Mesenchymal stem cell (in vitro differentiated cells and primary cell): ENCODE measurements around the gene CDKN1A.

Experiments
- DNase-seq: peaks from one replicate; pipeline ENCODE4 v3.0.0-alpha.2; 2013
- H2AFZ ChIP-seq: one replicate; pipeline ENCODE4 v1.6.1; 2013; ENCODE audit warnings: low read depth, mild to moderate bottlenecking, control low read depth, inconsistent platforms, low read length, moderate library complexity
- H2AK5ac ChIP-seq: 2 replicates; pipeline ENCODE4 v1.6.1; 2013; ENCODE audit warnings: low read length, moderate library complexity, mild to moderate bottlenecking, inconsistent platforms; ENCODE audit not compliant: severe bottlenecking
- H2BK120ac ChIP-seq: one replicate; pipeline ENCODE4 v1.6.1; 2013; ENCODE audit warnings: low read depth, mild to moderate bottlenecking, inconsistent platforms, low read length, moderate library complexity
- H2BK12ac ChIP-seq, 2 experiments: one replicate each; pipeline ENCODE4 v1.6.1; 2013; ENCODE audit warnings: inconsistent platforms in 2 of 2, low read length in 2 of 2, mild to moderate bottlenecking in 2 of 2, moderate library complexity in 2 of 2, control low read depth in 1 of 2
- H2BK15ac ChIP-seq: one replicate; pipeline ENCODE4 v1.6.1; 2013; ENCODE audit warnings: mild to moderate bottlenecking, low read depth, inconsistent platforms; ENCODE audit not compliant: poor library complexity, severe bottlenecking
- H2BK5ac ChIP-seq: 2 replicates; pipeline ENCODE4 v1.6.1; 2013; ENCODE audit warnings: low read depth, mild to moderate bottlenecking, low read length, control low read depth, inconsistent platforms; ENCODE audit not compliant: poor library complexity, severe bottlenecking
- H3K14ac ChIP-seq, 2 experiments: one replicate each; pipeline ENCODE4 v1.6.1; 2013; ENCODE audit warnings: inconsistent platforms in 2 of 2, low read length in 2 of 2, control low read depth in 1 of 2, mild to moderate bottlenecking in 1 of 2, moderate library complexity in 1 of 2
- H3K18ac ChIP-seq, 2 experiments: one replicate each; pipeline ENCODE4 v1.6.1; 2013; ENCODE audit warnings: inconsistent platforms in 2 of 2, low read length in 2 of 2, control low read depth in 1 of 2, low read depth in 1 of 2, mild to moderate bottlenecking in 1 of 2
- H3K23ac ChIP-seq, 2 experiments: one replicate each; pipeline ENCODE4 v1.6.1; 2013; ENCODE audit warnings: inconsistent platforms in 2 of 2, low read length in 2 of 2, mild to moderate bottlenecking in 2 of 2, moderate library complexity in 2 of 2, control low read depth in 1 of 2
- H3K27ac ChIP-seq: 2 replicates; pipeline ENCODE4 v1.5.1; 2013; ENCODE audit warnings: mild to moderate bottlenecking, moderate library complexity, low read length, control low read depth, inconsistent platforms; ENCODE audit not compliant: poor library complexity, severe bottlenecking
- H3K27me3 ChIP-seq, 2 experiments: 2 replicates each; pipeline versions ENCODE4 v1.6.1 to v1.7.0; 2013; ENCODE audit warnings: low read length in 2 of 2, mild to moderate bottlenecking in 2 of 2, moderate library complexity in 2 of 2, control low read depth in 1 of 2, inconsistent platforms in 1 of 2; ENCODE audit not compliant: control insufficient read depth in 1 of 2, insufficient read depth in 1 of 2
- H3K36me3 ChIP-seq, 2 experiments: 2 replicates each; pipeline versions ENCODE4 v1.6.1 to v1.7.0; 2013; ENCODE audit warnings: low read length in 2 of 2, control low read depth in 1 of 2, inconsistent platforms in 1 of 2, low read depth in 1 of 2, mild to moderate bottlenecking in 1 of 2; ENCODE audit not compliant: insufficient read depth in 2 of 2, control insufficient read depth in 1 of 2
- H3K4ac ChIP-seq, 2 experiments: one replicate each; pipeline ENCODE4 v1.6.1; 2013; ENCODE audit warnings: inconsistent platforms in 2 of 2, low read length in 2 of 2, mild to moderate bottlenecking in 2 of 2, moderate library complexity in 2 of 2, control low read depth in 1 of 2, low read depth in 1 of 2
- H3K4me1 ChIP-seq: 2 replicates; pipeline ENCODE4 v1.6.1; 2013; ENCODE audit warnings: low read depth, low read length, control low read depth; ENCODE audit not compliant: control insufficient read depth, insufficient read depth
- H3K4me2 ChIP-seq: 2 replicates; pipeline ENCODE4 v1.6.1; 2013; ENCODE audit warnings: low read length, mild to moderate bottlenecking, inconsistent platforms; ENCODE audit not compliant: poor library complexity, severe bottlenecking
- H3K4me3 ChIP-seq, 2 experiments: 2 replicates each; pipeline versions ENCODE4 v1.5.1 to v1.7.0; 2013; ENCODE audit warnings: low read length in 2 of 2, mild to moderate bottlenecking in 2 of 2, control low read depth in 1 of 2, low read depth in 1 of 2; ENCODE audit not compliant: insufficient read depth in 1 of 2
- H3K79me1 ChIP-seq: replicated peaks from 2 replicates; pipeline ENCODE4 v1.6.1; 2013; ENCODE audit warnings: mild to moderate bottlenecking, control low read depth, low read length, inconsistent platforms; ENCODE audit not compliant: poor library complexity, severe bottlenecking
- H3K9ac ChIP-seq: 2 replicates; pipeline ENCODE4 v1.7.0; 2013; ENCODE audit warnings: mild to moderate bottlenecking, low read length, moderate library complexity
- H3K9me3 ChIP-seq: 2 replicates; pipeline ENCODE4 v1.7.0; 2013; ENCODE audit warnings: mild to moderate bottlenecking, low read length; ENCODE audit not compliant: control insufficient read depth
- H4K8ac ChIP-seq: one replicate; pipeline ENCODE4 v1.6.1; 2013; ENCODE audit warnings: inconsistent platforms, mild to moderate bottlenecking, low read length, moderate library complexity
- H4K91ac ChIP-seq: one replicate; pipeline ENCODE4 v1.6.1; 2013; ENCODE audit warnings: mild to moderate bottlenecking, low read length, inconsistent platforms
- WGBS: methylation state at CpG from one replicate; pipeline ENCODE4 v1.1.7; 2013; ENCODE audit warnings: mixed read lengths; 5-methylcytosine and 5-hydroxymethylcytosine counted together

Gene CDKN1A

GRCh38 chr6:36686668-36687513 lies 8.4 kb downstream of the CDKN1A start:
- Histone ChIP-seq H3K14ac (no peak overlapping the region), H3K4me2 (no peak overlapping the region), H4K8ac (no peak overlapping the region), H2BK15ac (no peak overlapping the region), H3K36me3 (peaks cover 56 to 62% of the 10 kb centered on the region in 2 experiments), H2BK5ac (no peak overlapping the region), H2BK120ac (no peak overlapping the region), H4K91ac (no peak overlapping the region), H2BK12ac (no peak overlapping the region), H3K79me1 (no peaks in the 10 kb centered on the region), H3K4me3 (no peak overlapping the region), H3K9ac (peak overlapping the region; percentile 99), H3K23ac (peak overlapping the region in 1 of 2 experiments; percentile 61), H2AFZ (no peak overlapping the region), H3K4me1 (peaks cover 34% of the 10 kb centered on the region), H2AK5ac (no peak overlapping the region), H3K27ac (peak overlapping the region; percentile 25), H3K4ac (no peak overlapping the region), H3K18ac (no peak overlapping the region), H3K9me3 (no peaks in the 10 kb centered on the region), H3K27me3 (no peaks in the 10 kb centered on the region)
- DNase-seq, result peak; percentile 41
- WGBS, result 92% methylated on average over 7 of the region's 10 CpGs

DNA sequence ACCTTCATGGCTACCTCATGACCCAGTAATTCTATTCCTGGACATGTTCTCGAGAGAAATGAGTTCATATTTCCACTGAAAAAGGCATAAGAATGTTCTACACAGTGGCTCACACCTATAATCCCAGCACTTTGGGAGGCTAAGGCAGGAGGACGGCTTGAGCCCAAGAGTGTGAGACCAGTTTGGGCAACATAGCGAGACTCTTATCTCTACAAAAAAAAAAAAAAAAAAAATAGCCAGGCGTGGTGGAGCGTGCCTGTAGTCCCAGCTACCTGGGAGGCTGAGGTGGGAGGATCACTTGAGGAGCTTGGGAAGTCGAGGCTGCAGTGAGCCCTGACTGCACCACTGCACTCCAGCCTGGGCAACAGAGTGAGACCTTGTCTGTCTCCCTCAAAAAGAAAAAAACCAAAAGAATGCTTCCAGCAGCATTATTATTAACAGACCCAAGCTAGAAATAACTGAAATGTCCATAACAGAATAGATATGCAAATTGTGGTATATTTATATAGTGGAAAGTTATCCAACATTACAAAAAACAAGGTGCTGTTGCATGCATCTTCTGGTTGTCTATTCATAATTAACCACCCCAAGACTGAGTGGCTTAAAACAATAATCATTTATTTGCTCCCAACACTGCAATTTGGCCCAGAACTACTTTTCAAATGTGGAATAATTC lies 9.7 kb downstream of the CDKN1A start:
- peaks cover 25% of the 10 kb centered on the region for H3K4me1 ChIP-seq

DNA sequence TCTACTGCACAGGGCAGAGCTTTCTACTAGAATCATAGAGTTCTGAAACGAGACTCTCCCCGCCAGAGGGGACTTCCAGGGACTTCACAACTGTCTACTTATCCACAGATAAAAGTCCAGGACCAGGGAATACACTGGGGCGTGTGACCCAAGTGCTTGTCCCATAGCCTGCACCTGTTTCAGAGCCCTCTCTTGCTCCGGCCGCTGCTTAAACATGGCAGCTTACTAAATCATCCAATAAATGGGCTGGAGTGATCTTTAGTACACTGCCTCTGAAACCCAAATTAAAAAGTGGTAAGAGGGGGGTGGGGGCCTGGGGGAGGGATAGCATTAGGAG lies 10.2 kb downstream of the CDKN1A start:
- H2AK5ac ChIP-seq, result no peak overlapping the region
- no peaks in the 10 kb centered on the region for H3K27me3 ChIP-seq
- no peak overlapping the region for H3K18ac ChIP-seq
- no peak overlapping the region for H2BK120ac ChIP-seq
- 91% methylated on average over 3 of the region's 5 CpGs for WGBS
- no peak overlapping the region for H2BK15ac ChIP-seq
- H3K27ac ChIP-seq, result no peak overlapping the region
- no peak overlapping the region for H3K4me3 ChIP-seq
- no peak overlapping the region for H2BK12ac ChIP-seq
- H3K14ac ChIP-seq, result no peak overlapping the region
- H2BK5ac ChIP-seq, result no peak overlapping the region
- no peak overlapping the region for H3K4me2 ChIP-seq
- peak overlapping the region; percentile 99 for H3K9ac ChIP-seq
- no peaks in the 10 kb centered on the region for H3K9me3 ChIP-seq
- DNase-seq, result peak; percentile 72
- H3K36me3 ChIP-seq, result peaks cover 41 to 43% of the 10 kb centered on the region in 2 experiments
- H3K4me1 ChIP-seq, result peaks cover 20% of the 10 kb centered on the region
- H2AFZ ChIP-seq, result no peak overlapping the region
- H3K23ac ChIP-seq, result no peak overlapping the region
- H3K79me1 ChIP-seq, result no peaks in the 10 kb centered on the region
- no peak overlapping the region for H4K8ac ChIP-seq
- H4K91ac ChIP-seq, result no peak overlapping the region
- no peak overlapping the region for H3K4ac ChIP-seq

More for the DNA sequence above, 9.7 kb downstream of the CDKN1A start:
- no peak overlapping the region for H2AFZ ChIP-seq
- peak overlapping the region; percentile 99 for H3K9ac ChIP-seq
- H3K79me1 ChIP-seq, result no peaks in the 10 kb centered on the region
- H2BK120ac ChIP-seq, result no peak overlapping the region
- WGBS, result 87% methylated on average over 4 of the region's 6 CpGs
- no peaks in the 10 kb centered on the region for H3K27me3 ChIP-seq
- no peak overlapping the region for H3K4me3 ChIP-seq
- no peak overlapping the region for H2AK5ac ChIP-seq
- no peaks in the 10 kb centered on the region for H3K9me3 ChIP-seq
- H3K36me3 ChIP-seq, result peaks cover 47 to 48% of the 10 kb centered on the region in 2 experiments
- H3K4me2 ChIP-seq, result no peak overlapping the region
- no peak overlapping the region for H4K8ac ChIP-seq
- H2BK5ac ChIP-seq, result no peak overlapping the region
- H4K91ac ChIP-seq, result no peak overlapping the region
- no peak overlapping the region for H3K27ac ChIP-seq
- no peak overlapping the region for H3K14ac ChIP-seq
- H3K23ac ChIP-seq, result no peak overlapping the region
- H3K18ac ChIP-seq, result no peak overlapping the region
- no peak overlapping the region for H2BK12ac ChIP-seq
- no peak overlapping the region for H2BK15ac ChIP-seq
- H3K4ac ChIP-seq, result no peak overlapping the region
- peak; percentile 74 for DNase-seq

DNA sequence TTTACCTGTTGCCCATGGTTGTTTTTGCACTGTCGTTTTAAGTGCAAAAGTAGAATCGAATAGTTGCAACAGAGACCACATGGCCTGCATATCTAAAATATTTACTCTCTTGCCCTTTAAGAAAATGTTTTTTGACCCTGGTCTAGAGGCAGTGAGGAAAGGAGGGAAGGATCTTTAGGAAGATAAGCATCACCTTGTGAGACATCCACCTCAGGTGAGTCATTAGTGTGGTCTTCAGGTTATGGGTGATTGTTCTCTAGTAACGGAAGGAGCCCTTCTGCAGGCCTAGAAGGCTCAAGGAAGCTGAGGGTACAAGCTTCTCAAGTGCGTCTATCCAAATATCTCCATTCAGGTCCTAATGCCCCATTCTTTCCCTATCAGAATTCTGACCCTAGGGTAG lies 12.5 kb downstream of the CDKN1A start:
- Histone ChIP-seq H2BK120ac (no peak overlapping the region), H2AFZ (no peak overlapping the region), H2AK5ac (no peak overlapping the region), H3K4me1 (peaks cover 7% of the 10 kb centered on the region), H3K4ac (no peak overlapping the region), H3K23ac (no peak overlapping the region), H3K18ac (no peak overlapping the region), H2BK5ac (no peak overlapping the region), H3K27me3 (no peaks in the 10 kb centered on the region), H3K79me1 (no peaks in the 10 kb centered on the region), H3K14ac (no peak overlapping the region), H2BK15ac (no peak overlapping the region), H3K4me2 (no peak overlapping the region), H3K4me3 (no peak overlapping the region), H3K9me3 (no peaks in the 10 kb centered on the region), H2BK12ac (no peak overlapping the region), H4K91ac (no peak overlapping the region), H4K8ac (no peak overlapping the region), H3K27ac (no peak overlapping the region), H3K36me3 (peaks cover 18 to 20% of the 10 kb centered on the region in 2 experiments), H3K9ac (no peak overlapping the region)
- WGBS, result 100% methylated on average over 1 of the region's 4 CpGs
- DNase-seq, result no peak
